Ascending aorta (tissue), 2 donors: ENCODE measurements around the gene GDNF. TPM values are rescaled to one million over a fixed set of nuclear protein-coding genes. Genes with fewer than 3 reads are reported as not detected.

ENCODE experiments used
- DNase-seq, 2 donors: peaks; one replicate each; pipeline ENCODE4 v3.0.0-alpha.2; 2019; ENCODE audit warnings: low spot score in 2 of 2
- H3K27ac ChIP-seq, 2 donors: fragments of 200-600 bp; sonication (generic); one replicate each; pipeline ENCODE4 v1.5.1; 2016 to 2017; ENCODE audit warnings: mild to moderate bottlenecking in 1 of 2
- H3K27me3 ChIP-seq: fragments of 200-600 bp; sonication (generic); one replicate; pipeline ENCODE4 v1.5.1; 2017
- H3K36me3 ChIP-seq, 2 donors: fragments of 200-600 bp; sonication (generic); one replicate each; pipeline ENCODE4 v1.5.1; 2016
- H3K4me1 ChIP-seq, 2 donors: fragments of 200-600 bp; sonication (generic); one replicate each; pipeline ENCODE4 v1.5.1; 2016 to 2017; ENCODE audit warnings: mild to moderate bottlenecking in 1 of 2
- H3K4me3 ChIP-seq, 2 donors: fragments of 200-600 bp; sonication (generic); one replicate each; pipeline ENCODE4 v1.5.1; 2016 to 2017; ENCODE audit warnings: mild to moderate bottlenecking in 1 of 2
- H3K9me3 ChIP-seq, 2 donors: fragments of 200-600 bp; sonication (generic); one replicate each; pipeline ENCODE4 v1.5.1; 2016
- intact Hi-C: fragments of 100-400 bp; cut with DNase I; formaldehyde crosslinking; loops from one replicate; pipeline ENCODE4 v1.15.1; 2023
- total RNA-seq: library from RNA; depleted of rRNA; stranded (reverse); fragments of >200 nt; gene quantifications from one replicate; pipeline ENCODE4 v1.1.0, GENCODE V29; 2016
- TF ChIP-seq, protein P1 (sequence below), 3 experiments: fragments of 200-600 bp in 2 of 3; fragments of 450-650 bp in 1 of 3; sonication (generic) in 2 of 3; IDR thresholded peaks; one replicate each; pipeline ENCODE4 v1.5.1; 2016 to 2019; ENCODE audit warnings: antibody characterized with exemption in 3 of 3, mild to moderate bottlenecking in 1 of 3, moderate library complexity in 1 of 3

Gene GDNF
- total RNA-seq, 1 donor from 2014 or later: not detected

DNA sequence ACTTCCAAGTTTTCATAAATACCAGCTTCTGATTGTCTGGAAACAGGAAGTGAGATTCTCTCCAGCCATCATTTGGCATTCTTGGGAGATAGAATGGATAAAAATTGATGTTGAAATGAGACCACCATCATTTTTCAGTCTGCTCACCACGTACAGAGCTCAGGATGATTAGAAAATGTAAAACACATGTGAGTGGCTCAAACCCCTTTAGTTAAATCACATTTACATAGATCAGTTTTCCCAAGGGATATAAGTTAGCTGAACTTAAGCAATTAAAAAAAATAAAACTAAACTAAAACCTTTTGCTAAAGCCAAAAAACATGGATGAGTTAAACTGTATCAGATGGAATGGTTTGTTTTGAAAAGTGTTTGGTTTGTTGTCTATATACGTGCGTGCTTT lies 37.1 kb upstream of the GDNF start:
- no peaks in the 10 kb centered on the region for H3K36me3 ChIP-seq
- H3K4me1 ChIP-seq: no peaks in the 10 kb centered on the region
- no peak overlapping the region for H3K4me3 ChIP-seq
- H3K9me3 ChIP-seq: no peaks in the 10 kb centered on the region
- H3K27ac ChIP-seq: no peak overlapping the region
- TF ChIP-seq, protein P1, sequence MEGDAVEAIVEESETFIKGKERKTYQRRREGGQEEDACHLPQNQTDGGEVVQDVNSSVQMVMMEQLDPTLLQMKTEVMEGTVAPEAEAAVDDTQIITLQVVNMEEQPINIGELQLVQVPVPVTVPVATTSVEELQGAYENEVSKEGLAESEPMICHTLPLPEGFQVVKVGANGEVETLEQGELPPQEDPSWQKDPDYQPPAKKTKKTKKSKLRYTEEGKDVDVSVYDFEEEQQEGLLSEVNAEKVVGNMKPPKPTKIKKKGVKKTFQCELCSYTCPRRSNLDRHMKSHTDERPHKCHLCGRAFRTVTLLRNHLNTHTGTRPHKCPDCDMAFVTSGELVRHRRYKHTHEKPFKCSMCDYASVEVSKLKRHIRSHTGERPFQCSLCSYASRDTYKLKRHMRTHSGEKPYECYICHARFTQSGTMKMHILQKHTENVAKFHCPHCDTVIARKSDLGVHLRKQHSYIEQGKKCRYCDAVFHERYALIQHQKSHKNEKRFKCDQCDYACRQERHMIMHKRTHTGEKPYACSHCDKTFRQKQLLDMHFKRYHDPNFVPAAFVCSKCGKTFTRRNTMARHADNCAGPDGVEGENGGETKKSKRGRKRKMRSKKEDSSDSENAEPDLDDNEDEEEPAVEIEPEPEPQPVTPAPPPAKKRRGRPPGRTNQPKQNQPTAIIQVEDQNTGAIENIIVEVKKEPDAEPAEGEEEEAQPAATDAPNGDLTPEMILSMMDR (IDR thresholded peaks at IDR 0.05): no peak
- H3K27me3 ChIP-seq: no peaks in the 10 kb centered on the region
- DNase-seq: no peak
- intact Hi-C loops: no loop called here

DNA sequence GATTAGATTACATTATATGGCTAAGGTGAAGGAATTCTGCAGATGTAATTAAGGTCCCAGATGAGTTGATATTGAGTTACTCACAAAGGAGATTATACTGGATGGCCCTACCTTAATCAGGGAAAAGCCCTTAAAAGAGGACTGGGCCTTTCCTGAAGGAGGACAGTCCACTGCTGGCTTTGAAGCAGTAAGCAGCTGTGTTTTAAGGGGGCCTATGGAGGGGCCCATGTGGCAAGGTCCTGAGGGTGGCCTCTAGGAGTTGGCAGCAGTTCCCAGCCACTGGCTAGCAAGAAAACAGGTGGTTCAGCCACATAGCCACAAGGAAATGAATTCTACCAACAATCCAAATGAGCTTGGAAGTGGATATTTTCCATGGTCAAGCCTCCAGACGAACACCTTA lies 36.4 kb upstream of the GDNF start:
- Histone ChIP-seq H3K4me3 (no peak overlapping the region), H3K27ac (no peak overlapping the region), H3K27me3 (no peaks in the 10 kb centered on the region), H3K36me3 (no peaks in the 10 kb centered on the region), H3K9me3 (no peaks in the 10 kb centered on the region), H3K4me1 (no peaks in the 10 kb centered on the region)
- DNase-seq: no peak
- TF ChIP-seq, protein P1 (IDR thresholded peaks at IDR 0.05): no peak
- intact Hi-C loops: no loop called here

DNA sequence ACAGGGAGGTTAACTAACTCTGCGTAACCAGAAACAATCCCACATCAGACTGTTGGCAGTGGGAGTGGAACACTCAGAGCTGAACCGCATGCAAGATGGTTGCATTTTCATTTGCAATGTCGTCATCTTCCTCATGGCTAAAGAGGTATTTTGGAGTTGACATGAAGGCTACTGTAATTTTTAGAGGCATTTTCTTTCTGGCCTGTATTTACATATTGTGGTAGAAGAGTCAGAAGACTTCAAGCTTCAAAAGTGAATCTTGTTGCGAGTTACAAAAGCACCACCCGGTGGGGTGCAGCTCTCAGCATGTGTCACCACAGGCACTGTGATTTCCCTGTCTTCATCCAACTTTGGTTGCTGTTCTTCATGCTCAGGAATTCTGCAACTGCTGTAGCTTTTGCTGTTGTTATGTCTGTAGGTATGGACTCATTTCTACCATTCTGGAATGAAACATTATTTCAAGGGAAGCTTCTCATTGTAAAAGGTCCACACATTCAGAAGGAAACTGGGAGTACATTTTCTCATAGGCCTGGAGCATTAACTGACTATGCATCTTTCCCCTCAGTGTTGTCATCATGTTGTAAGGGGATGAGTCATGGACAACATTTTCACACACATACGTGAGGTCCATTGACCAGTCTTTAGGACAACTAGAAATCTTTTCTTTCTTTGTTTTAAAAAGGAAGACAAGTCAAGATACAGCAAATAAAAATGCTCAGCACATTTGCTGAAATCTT lies 35.4 kb upstream of the GDNF start:
- TF ChIP-seq, protein P1 (IDR thresholded peaks at IDR 0.05): no peak
- Histone ChIP-seq H3K27ac (no peak overlapping the region), H3K4me3 (no peak overlapping the region), H3K36me3 (no peaks in the 10 kb centered on the region), H3K27me3 (no peaks in the 10 kb centered on the region), H3K4me1 (no peaks in the 10 kb centered on the region), H3K9me3 (no peaks in the 10 kb centered on the region)
- DNase-seq: no peak
- intact Hi-C loops: no loop called here

DNA sequence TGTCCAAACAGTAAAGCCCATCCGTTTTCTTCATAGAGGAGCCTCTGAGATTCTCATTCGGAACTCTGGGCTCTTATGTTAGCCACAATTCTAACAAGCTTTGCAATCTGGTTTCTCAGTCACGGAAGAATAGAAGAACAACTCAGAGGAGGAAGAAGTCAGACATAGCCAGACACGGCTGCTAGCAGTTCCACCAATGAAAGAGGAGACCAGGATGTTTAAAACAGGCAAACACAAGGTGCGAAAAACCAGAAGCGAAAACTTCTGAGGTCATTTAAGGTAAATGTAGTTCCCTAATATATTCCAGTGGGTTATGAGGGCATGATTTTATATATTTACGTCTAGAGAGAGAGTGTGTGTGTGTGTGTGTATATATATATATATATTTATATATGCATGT lies 34.1 kb upstream of the GDNF start:
- Histone ChIP-seq H3K9me3 (no peaks in the 10 kb centered on the region), H3K4me3 (no peak overlapping the region), H3K27me3 (no peaks in the 10 kb centered on the region), H3K4me1 (no peaks in the 10 kb centered on the region), H3K36me3 (no peaks in the 10 kb centered on the region), H3K27ac (no peak overlapping the region)
- TF ChIP-seq, protein P1 (IDR thresholded peaks at IDR 0.05): no peak
- intact Hi-C loops: no loop called here
- DNase-seq: no peak

DNA sequence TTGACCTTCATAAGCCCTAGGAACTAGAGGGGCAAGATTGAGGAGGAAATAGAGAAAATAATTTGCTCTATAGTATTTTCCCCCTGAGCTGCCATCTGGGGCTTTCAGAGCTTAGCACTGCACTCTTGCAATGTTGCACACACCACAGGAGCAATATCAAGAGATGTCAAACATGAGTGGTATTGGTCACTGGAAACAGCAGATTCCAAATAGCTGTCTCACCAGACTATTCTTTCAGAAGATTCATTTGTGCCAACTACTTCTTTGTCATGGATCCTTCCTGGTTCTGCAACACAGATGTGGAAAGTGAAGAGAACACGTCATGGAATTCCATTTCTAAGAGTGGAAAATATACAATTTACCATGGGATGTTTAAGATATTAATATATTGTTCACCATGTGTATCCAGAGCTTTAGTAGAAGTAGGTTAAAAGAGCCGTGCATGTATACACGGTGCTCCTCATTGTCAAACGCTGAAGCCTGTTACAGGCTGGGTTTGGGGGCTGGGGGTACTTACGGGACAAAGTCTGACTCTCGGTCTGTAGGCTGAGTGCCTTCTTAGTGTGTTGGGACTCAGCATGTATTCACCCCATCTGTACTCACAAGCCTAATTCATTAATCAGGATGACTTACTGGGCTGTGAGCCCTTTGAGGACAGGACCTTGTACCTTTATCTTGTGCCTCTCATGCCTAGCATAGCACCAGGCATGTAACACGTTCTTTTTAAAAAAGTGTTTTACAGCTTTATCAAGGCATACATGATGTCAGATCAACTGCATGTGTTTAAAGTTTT lies 31.4 kb upstream of the GDNF start:
- H3K4me3 ChIP-seq: no peak overlapping the region
- TF ChIP-seq, protein P1 (IDR thresholded peaks at IDR 0.05): no peak
- H3K27me3 ChIP-seq: no peaks in the 10 kb centered on the region
- H3K27ac ChIP-seq: no peak overlapping the region
- H3K4me1 ChIP-seq: no peaks in the 10 kb centered on the region
- no peaks in the 10 kb centered on the region for H3K9me3 ChIP-seq
- DNase-seq: no peak
- no peaks in the 10 kb centered on the region for H3K36me3 ChIP-seq
- intact Hi-C loops: no loop called here
